ENCODE measurements around the gene CREB1.

CREB1 gene

GRCh38 chr2:207504513-207505170 lies 25.1 kb upstream of the CREB1 start:
- peak; percentile 20 to 31 for DNase-seq

DNA sequence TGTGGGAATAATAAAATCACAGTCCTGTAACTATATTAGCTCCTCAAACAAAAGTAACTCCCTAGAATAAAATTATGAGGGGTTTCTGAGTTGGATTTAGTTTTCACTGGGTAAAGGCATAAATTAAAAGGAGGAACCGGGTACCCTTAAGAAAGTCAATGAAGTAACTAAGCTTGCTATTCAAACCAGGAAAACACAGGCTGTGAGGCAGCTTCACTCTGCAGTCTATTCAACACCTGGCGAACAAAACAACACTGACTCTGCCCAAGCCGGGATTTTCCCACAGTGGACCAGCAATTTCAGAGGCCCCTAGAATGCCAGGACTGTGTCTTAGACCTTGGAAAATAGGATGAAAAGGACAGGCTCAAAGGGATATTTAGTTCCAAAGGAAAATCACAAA lies 24.6 kb upstream of the CREB1 start:
- DNase-seq, result no peak

DNA sequence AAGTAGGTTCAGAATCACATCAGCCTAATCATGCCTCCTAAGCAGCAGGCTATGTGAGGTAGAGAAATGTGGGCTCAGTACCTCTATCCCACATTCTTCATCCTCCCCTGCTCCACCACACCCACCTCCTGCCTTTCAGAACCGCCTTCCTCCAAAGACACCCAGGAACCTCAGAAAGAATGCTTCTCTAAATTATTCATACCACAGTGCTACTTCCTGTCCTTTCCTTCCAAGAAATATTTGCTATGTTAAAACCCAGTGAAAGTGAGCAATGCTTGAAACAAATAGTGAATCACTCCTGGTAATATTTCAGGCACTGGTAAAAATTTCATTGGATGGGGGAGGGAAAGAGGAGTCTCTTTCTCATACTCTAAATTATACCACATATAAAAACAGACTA lies 24.0 kb upstream of the CREB1 start:
- DNase-seq, result peak; percentile 68 to 86

- DNase-seq, result no peak
These were observed 23.3 kb upstream of the CREB1 start for GRCh38 chr2:207506426-207506825.

DNA sequence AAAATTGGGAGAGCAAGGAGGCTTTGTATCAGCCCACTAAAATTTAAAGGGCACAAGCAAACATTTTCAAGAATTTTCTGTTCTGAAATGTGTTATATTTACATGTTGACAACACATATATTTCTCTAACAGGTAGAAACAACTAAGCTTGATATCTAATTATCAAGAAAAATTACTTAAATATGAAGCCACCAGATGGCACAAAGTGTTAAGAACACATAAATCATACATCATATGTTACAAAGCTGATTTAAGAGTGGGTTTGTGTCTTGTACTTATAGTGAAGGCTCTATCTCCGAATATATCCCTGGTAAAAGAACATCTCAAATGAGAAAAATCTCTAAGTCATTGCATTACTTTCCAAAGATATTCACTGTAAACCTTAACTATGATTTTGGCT lies 19.6 kb upstream of the CREB1 start:
- no peak for DNase-seq

DNA sequence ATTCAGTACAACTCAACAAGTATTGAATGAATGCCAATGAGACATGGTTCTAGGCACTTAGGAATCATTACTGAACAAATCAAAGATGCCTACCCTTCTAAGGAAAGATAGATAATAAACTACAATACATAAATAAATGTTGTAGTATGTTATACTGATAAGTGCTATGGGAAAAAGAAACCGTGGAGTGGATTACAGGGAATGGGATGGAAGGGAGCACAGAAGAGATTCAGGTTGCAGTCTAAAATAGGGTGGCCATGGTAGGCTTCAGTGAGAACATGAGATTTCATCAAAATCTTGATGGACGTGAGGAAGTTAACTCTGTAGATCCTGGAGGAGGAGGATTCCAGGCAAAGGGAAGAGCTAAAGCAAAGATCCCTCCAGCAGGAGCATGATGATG lies 17.9 kb upstream of the CREB1 start:
- no peak for DNase-seq

GRCh38 chr2:207512356-207512755 lies 17.4 kb upstream of the CREB1 start:
- DNase-seq, result no peak

DNA sequence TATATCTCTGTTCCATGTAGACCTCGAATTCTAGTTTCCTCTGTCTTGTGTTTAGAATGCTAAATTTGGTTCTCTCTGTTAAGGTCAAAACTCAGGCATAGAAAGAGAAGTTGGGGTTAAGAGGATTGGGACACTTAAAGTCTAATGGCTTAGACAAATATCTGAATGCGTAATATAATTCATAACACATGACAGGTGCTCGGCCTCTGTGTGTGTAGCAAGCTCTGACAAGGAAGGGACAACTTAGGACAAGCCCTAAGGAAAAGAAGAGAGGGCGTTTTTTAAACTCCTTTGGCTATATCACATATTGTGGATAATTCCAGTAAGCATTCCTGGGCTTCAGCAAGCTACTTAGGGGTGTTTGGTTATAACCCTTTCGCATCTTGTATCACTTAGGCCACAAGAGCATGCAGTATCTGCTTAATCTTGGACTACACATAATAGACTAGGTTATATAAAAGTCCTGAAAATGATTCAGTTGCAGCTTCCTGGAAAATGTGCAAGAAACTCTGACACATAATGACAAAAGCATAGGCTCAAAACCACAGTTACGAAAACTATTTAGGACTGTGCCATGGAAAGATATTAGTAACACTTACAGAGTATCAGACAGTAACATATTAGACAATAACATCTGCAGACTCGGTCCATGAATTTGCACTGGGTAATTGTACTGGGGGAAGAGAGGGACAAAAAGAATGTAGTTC lies 16.1 kb upstream of the CREB1 start:
- peak; percentile 64 to 80 for DNase-seq

DNA sequence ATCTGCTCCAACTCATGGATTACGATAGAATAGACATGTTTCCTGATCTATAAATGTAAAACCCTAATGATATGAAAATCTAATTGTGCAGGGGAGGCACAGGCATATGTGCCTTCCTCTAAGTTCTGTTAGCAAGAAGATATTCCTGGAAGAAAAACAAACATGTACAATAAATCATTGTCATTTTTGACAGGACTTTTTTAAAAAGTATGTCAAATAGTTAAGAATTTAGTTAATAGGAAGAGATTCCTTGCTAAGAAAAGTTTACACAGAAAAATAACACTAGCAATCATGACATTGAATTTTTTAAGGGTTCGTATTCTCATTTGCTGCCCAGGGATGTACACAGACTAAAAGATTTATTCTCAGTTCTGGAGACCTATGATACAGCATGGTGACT lies 15.3 kb upstream of the CREB1 start:
- DNase-seq, result no peak

DNA sequence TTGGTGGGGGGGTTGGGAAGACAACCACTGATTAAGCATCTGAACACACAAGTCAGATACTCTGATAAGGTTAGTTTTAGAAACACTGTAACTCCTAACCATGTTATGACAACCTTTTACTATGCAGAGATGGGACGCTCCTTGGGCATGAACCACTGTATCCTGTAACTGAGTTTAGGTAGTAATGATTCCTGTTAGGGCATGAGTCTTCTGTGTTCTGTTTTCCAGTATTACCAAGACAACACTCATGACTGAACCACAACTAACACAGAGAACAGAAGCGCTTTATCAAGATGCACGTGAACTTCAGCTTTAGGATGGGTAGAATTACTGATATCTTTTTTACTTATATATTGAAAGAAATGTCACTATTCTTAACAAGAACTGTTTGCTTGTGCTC lies 14.1 kb upstream of the CREB1 start:
- no peak for DNase-seq

- no peak for DNase-seq
These were observed 13.6 kb upstream of the CREB1 start for GRCh38 chr2:207516206-207516605.

DNA sequence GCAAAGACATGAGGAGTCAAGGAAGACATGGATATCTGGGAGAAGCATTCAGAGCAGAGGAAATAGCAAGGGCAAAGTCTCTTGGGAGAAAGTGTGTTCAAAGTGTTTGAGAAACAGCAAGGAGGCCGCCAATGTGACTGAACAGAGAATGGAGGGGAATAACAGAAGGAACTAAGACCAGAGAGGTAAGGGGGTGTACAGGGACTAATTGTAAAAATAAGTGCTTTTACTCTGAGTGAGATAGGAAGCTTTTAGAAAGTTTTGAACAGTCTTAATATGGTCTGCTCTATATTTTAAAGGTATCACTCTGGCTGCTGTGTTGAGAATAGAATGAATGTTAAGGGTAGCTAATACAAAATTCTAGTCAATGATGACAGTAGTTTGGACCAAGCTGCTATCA lies 6.8 kb upstream of the CREB1 start:
- DNase-seq, result no peak

GRCh38 chr2:207525296-207525695 lies 4.5 kb upstream of the CREB1 start:
- DNase-seq, result peak in 1 of 2 donors; percentile 35

DNA sequence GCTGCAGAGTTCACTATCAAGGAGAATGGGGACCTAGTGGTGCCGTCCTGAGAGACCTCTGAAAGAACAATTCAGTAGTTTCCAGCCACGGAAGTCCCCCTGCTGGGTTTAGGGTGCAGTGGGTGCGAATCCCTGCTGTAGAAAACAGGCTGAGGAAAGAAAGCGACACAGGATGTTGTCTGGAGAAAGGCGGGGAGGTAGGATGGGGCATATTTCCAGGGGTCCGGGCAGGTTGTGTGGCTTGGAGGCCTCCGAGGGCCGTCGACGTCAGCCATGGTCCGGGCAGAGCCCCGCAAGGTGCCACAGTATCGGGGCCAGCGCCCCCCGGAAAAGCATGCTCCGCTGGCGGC lies 807 bp upstream of the CREB1 start:
- peak; percentile 10 to 31 for DNase-seq

DNA sequence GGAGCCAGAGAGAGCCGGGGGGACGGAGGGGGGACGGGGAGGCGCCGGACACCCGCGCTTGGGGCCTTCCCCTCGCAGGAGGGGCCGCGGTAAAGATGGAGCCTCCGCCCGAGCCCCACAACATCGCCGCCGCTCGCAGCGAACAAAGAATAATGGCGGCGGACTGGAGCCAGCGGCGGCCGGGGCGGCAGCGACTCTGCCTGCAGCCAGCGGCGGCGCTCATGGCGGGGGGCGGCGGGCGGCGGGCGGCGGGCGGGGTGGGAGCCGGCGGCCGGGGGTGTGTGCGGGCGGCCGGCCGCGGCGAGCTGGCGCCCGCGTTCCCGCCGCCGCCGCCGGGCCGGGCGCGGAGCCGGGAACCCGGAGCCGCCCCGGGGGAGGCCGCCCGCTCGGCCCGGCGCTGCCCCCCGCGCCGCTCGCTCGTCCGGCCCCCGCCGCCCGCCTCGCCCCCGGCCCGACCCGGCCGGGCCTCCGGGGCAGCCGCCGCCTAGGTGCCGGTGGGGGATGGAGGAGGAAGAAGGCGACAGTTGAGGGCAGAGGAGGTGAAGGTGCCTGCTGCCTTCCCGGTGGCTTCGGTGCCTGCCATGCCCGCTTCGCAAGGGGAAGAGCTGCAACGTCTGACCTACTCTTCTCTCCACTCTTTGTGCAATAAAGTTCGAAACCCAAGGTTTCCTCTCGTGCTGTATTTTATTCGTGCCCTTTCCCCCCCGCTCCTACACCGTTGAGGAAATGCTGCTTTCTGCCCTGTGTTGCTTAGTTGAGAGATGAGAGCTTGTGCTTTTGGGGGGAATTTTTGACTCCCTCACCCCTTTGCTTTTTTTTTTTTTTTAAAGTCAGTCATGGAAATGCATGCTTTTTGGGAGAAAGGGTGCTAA lies 634 bp downstream of the CREB1 start:
- peak; percentile 68 to 75 for DNase-seq

GRCh38 chr2:207531032-207531952 lies 1.5 kb downstream of the CREB1 start:
- DNase-seq, result peak in 1 of 2 donors; percentile 7

GRCh38 chr2:207532676-207533075 lies 2.9 kb downstream of the CREB1 start:
- no peak for DNase-seq

- DNase-seq, result peak in 1 of 2 donors; percentile 8
These were observed 3.8 kb downstream of the CREB1 start for GRCh38 chr2:207533461-207534008.

GRCh38 chr2:207534417-207534816 lies 4.7 kb downstream of the CREB1 start:
- DNase-seq, result no peak

- no peak for DNase-seq
These were observed 9.7 kb downstream of the CREB1 start for GRCh38 chr2:207539470-207539869.

DNA sequence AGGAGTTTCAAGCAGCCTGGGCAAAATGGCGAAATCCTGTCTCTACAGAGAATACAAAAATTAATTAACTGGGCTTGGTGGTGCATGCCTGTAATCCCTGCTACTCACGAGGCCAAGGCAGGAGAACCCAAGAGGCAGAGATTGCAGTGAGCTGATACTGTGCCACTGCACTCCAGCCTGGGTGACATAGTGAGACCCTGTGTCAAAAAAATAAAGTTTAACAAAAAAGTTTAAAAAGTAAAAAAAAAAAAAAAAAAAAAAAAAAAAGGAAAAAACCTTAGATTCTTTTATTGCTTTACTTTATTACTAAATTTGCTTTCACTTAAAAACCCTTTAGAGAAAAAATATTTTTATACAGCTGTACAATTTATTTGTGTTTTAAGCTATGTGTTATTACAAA lies 10.7 kb downstream of the CREB1 start:
- no peak for DNase-seq

DNA sequence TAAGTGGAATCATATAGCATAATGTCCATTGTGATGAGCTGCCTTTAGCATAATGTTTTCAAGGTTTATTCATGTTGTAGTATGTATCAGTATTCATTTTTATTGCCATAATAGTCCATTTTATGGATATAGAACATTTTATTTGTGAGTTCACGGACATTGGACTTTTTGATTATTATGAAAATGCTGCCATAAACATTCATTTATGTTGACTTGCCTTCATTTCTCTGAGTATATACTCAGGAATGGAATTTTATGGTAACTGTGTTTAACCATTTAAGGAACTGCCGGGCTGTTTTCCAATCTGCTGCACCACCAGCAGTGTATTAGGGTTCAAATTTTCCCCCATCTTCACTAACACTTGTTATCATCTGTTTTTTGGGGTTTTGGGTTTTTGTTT lies 12.2 kb downstream of the CREB1 start:
- DNase-seq, result no peak
